Measurements from ENCODE around the gene ZFC3H1.
"Not testable (repeated sequence)": the region's sequence is repeated elsewhere in the genome, so short reads cannot be mapped to it uniquely, and the experiment has no call there.

Gene ZFC3H1
- 93.9 to 157 (median 121) reads per million in 4 experiments for total RNA-seq

GRCh38 chr12:71663561-71664410 lies at the start of gene ZFC3H1, which contains the start of gene THAP2:
Gene ZFC3H1 (minus strand): TSS chr12:71663848. CDS start chr12:71663610, 238 bp downstream.
Gene THAP2 (plus strand): TSS chr12:71664301. CDS start chr12:71664510, 209 bp downstream.
- peak; percentile 86 for DNase-seq

GRCh38 chr12:71710276-71711125 lies 46.9 kb upstream of the ZFC3H1 start:
- DNase-seq: no peak

- no peak for DNase-seq
Measured at GRCh38 chr12:71708658-71709057, 45.0 kb upstream of the ZFC3H1 start.

GRCh38 chr12:71704920-71705319 lies 41.3 kb upstream of the ZFC3H1 start:
- no peak for DNase-seq

GRCh38 chr12:71703206-71703605 lies 39.6 kb upstream of the ZFC3H1 start:
- DNase-seq: no peak

- DNase-seq: no peak
Measured at GRCh38 chr12:71702590-71702989, 38.9 kb upstream of the ZFC3H1 start.

GRCh38 chr12:71702181-71702580 lies 38.5 kb upstream of the ZFC3H1 start:
- not testable (repeated sequence) for DNase-seq

- no peak for DNase-seq
Measured at GRCh38 chr12:71695782-71696181, 32.1 kb upstream of the ZFC3H1 start.

- DNase-seq: no peak
Measured at GRCh38 chr12:71694099-71694820, 30.6 kb upstream of the ZFC3H1 start.

- DNase-seq: not testable (repeated sequence)
Measured at GRCh38 chr12:71693651-71694050, 30.0 kb upstream of the ZFC3H1 start.

GRCh38 chr12:71693126-71693525 lies 29.5 kb upstream of the ZFC3H1 start:
- no peak for DNase-seq

GRCh38 chr12:71691504-71692129 lies 28.0 kb upstream of the ZFC3H1 start:
- no peak for DNase-seq

GRCh38 chr12:71688961-71689570 lies 25.4 kb upstream of the ZFC3H1 start:
- no peak for DNase-seq

GRCh38 chr12:71687172-71687571 lies 23.5 kb upstream of the ZFC3H1 start:
- not testable (repeated sequence) for DNase-seq

GRCh38 chr12:71686658-71687025 lies 23.0 kb upstream of the ZFC3H1 start:
- no peak for DNase-seq

- peak; percentile 73 for DNase-seq
Measured at GRCh38 chr12:71685914-71686657, 22.4 kb upstream of the ZFC3H1 start, which contains the start of gene TMEM19. Gene TMEM19 (plus strand): TSS chr12:71686082. CDS start chr12:71686681, 599 bp downstream.

GRCh38 chr12:71685312-71685906 lies 21.8 kb upstream of the ZFC3H1 start:
- no peak for DNase-seq

- no peak for DNase-seq
Measured at GRCh38 chr12:71684081-71684480, 20.4 kb upstream of the ZFC3H1 start.

GRCh38 chr12:71683633-71684032 lies 20.0 kb upstream of the ZFC3H1 start:
- DNase-seq: no peak

GRCh38 chr12:71682466-71682865 lies 18.8 kb upstream of the ZFC3H1 start:
- no peak for DNase-seq

GRCh38 chr12:71671816-71672215 lies 8.2 kb upstream of the ZFC3H1 start:
- no peak for DNase-seq
